ENCODE results near the gene GRN.

The GRN gene

GRCh38 chr17:44381810-44382305 lies 36.8 kb downstream of the GRN start:
- H2AK5ac ChIP-seq (ENCODE audit: low read length): no peak overlapping the region
- H2BK120ac ChIP-seq (ENCODE audit: insufficient read depth, low read length, poor library complexity): no peak overlapping the region
- H3K18ac ChIP-seq (ENCODE audit: low read length): no peak overlapping the region
- no CpG with 5 or more reads among the region's 4 CpGs for WGBS (ENCODE audit: extremely low coverage, insufficient coverage, insufficient read length)
- no peak overlapping the region for H2AFZ ChIP-seq (ENCODE audit: insufficient read depth, low read length, poor library complexity)
- peaks cover 7 to 13% of the 10 kb centered on the region in 2 experiments for H3K4me1 ChIP-seq (ENCODE audit: control insufficient read depth in 1 of 2, insufficient read depth in 2 of 2, low read length in 2 of 2)
- H4K91ac ChIP-seq (ENCODE audit: low read depth, low read length): no peak overlapping the region
- H3K79me1 ChIP-seq (ENCODE audit: low read length): peaks cover 2% of the 10 kb centered on the region
- no peak overlapping the region for H3K4me2 ChIP-seq (ENCODE audit: low read length)
- H3K27ac ChIP-seq (ENCODE audit: low read depth, low read length): no peak overlapping the region
- H3K36me3 ChIP-seq (ENCODE audit: control insufficient read depth in 1 of 2, insufficient read depth in 2 of 2, low read length in 2 of 2): no peaks in the 10 kb centered on the region
- H3K79me2 ChIP-seq (ENCODE audit: control insufficient read depth, insufficient read depth, low read length, poor library complexity): no peaks in the 10 kb centered on the region
- H3K14ac ChIP-seq (ENCODE audit: low read length): no peak overlapping the region
- no peak overlapping the region for H2BK12ac ChIP-seq (ENCODE audit: low read length)
- H3K23ac ChIP-seq (ENCODE audit: low read length): no peak overlapping the region
- no peak overlapping the region for H2BK5ac ChIP-seq (ENCODE audit: low read depth, low read length, poor library complexity)
- H3K9me3 ChIP-seq (ENCODE audit: insufficient read depth, low read depth, low read length): peaks cover 10% of the 10 kb centered on the region
- H4K12ac ChIP-seq (ENCODE audit: low read depth, low read length): no peak overlapping the region
- no peak overlapping the region for H4K8ac ChIP-seq (ENCODE audit: low read depth, low read length)
- no peak overlapping the region for H3K9ac ChIP-seq (ENCODE audit: low read length)
- no peak overlapping the region for H3K4me3 ChIP-seq (ENCODE audit: low read depth, low read length)
- no peak overlapping the region for H3K4ac ChIP-seq (ENCODE audit: low read depth, low read length)
- H3K27me3 ChIP-seq (ENCODE audit: insufficient read depth, low read length): peaks cover 22% of the 10 kb centered on the region
- DNase-seq: no peak

- H4K12ac ChIP-seq (ENCODE audit: low read depth, low read length): no peak overlapping the region
- no peak overlapping the region for H3K4me3 ChIP-seq (ENCODE audit: low read depth, low read length)
- no peak for DNase-seq
- H4K8ac ChIP-seq (ENCODE audit: low read depth, low read length): no peak overlapping the region
- H2AK5ac ChIP-seq (ENCODE audit: low read length): no peak overlapping the region
- H3K36me3 ChIP-seq (ENCODE audit: control insufficient read depth in 1 of 2, insufficient read depth in 2 of 2, low read length in 2 of 2): no peaks in the 10 kb centered on the region
- H3K9ac ChIP-seq (ENCODE audit: low read length): no peak overlapping the region
- peaks cover 22% of the 10 kb centered on the region for H3K27me3 ChIP-seq (ENCODE audit: insufficient read depth, low read length)
- H3K79me2 ChIP-seq (ENCODE audit: control insufficient read depth, insufficient read depth, low read length, poor library complexity): no peaks in the 10 kb centered on the region
- H4K91ac ChIP-seq (ENCODE audit: low read depth, low read length): no peak overlapping the region
- no peak overlapping the region for H2BK120ac ChIP-seq (ENCODE audit: insufficient read depth, low read length, poor library complexity)
- H3K27ac ChIP-seq (ENCODE audit: low read depth, low read length): no peak overlapping the region
- peaks cover 2% of the 10 kb centered on the region for H3K79me1 ChIP-seq (ENCODE audit: low read length)
- no peak overlapping the region for H2BK5ac ChIP-seq (ENCODE audit: low read depth, low read length, poor library complexity)
- no peak overlapping the region for H3K14ac ChIP-seq (ENCODE audit: low read length)
- no peak overlapping the region for H3K4me2 ChIP-seq (ENCODE audit: low read length)
- no CpG with 5 or more reads among the region's 6 CpGs for WGBS (ENCODE audit: extremely low coverage, insufficient coverage, insufficient read length)
- peaks cover 7 to 13% of the 10 kb centered on the region in 2 experiments for H3K4me1 ChIP-seq (ENCODE audit: control insufficient read depth in 1 of 2, insufficient read depth in 2 of 2, low read length in 2 of 2)
- H3K4ac ChIP-seq (ENCODE audit: low read depth, low read length): no peak overlapping the region
- H2BK12ac ChIP-seq (ENCODE audit: low read length): no peak overlapping the region
- H3K18ac ChIP-seq (ENCODE audit: low read length): no peak overlapping the region
- H3K9me3 ChIP-seq (ENCODE audit: insufficient read depth, low read depth, low read length): peaks cover 10% of the 10 kb centered on the region
- H3K23ac ChIP-seq (ENCODE audit: low read length): no peak overlapping the region
- H2AFZ ChIP-seq (ENCODE audit: insufficient read depth, low read length, poor library complexity): no peak overlapping the region
Observed at GRCh38 chr17:44382917-44383316, 37.8 kb downstream of the GRN start.

GRCh38 chr17:44383363-44383762 lies 38.3 kb downstream of the GRN start:
- H3K36me3 ChIP-seq (ENCODE audit: control insufficient read depth in 1 of 2, insufficient read depth in 2 of 2, low read length in 2 of 2): no peaks in the 10 kb centered on the region
- no peak overlapping the region for H3K9ac ChIP-seq (ENCODE audit: low read length)
- no peak overlapping the region for H4K12ac ChIP-seq (ENCODE audit: low read depth, low read length)
- no peak overlapping the region for H4K8ac ChIP-seq (ENCODE audit: low read depth, low read length)
- H2AFZ ChIP-seq (ENCODE audit: insufficient read depth, low read length, poor library complexity): no peak overlapping the region
- H3K79me2 ChIP-seq (ENCODE audit: control insufficient read depth, insufficient read depth, low read length, poor library complexity): no peaks in the 10 kb centered on the region
- H2BK12ac ChIP-seq (ENCODE audit: low read length): no peak overlapping the region
- H3K4me3 ChIP-seq (ENCODE audit: low read depth, low read length): no peak overlapping the region
- peaks cover 7 to 13% of the 10 kb centered on the region in 2 experiments for H3K4me1 ChIP-seq (ENCODE audit: control insufficient read depth in 1 of 2, insufficient read depth in 2 of 2, low read length in 2 of 2)
- no peak overlapping the region for H3K27ac ChIP-seq (ENCODE audit: low read depth, low read length)
- peaks cover 22% of the 10 kb centered on the region for H3K27me3 ChIP-seq (ENCODE audit: insufficient read depth, low read length)
- H2AK5ac ChIP-seq (ENCODE audit: low read length): no peak overlapping the region
- no peak overlapping the region for H3K14ac ChIP-seq (ENCODE audit: low read length)
- H2BK5ac ChIP-seq (ENCODE audit: low read depth, low read length, poor library complexity): no peak overlapping the region
- H3K18ac ChIP-seq (ENCODE audit: low read length): no peak overlapping the region
- no peak overlapping the region for H3K4me2 ChIP-seq (ENCODE audit: low read length)
- no peak overlapping the region for H2BK120ac ChIP-seq (ENCODE audit: insufficient read depth, low read length, poor library complexity)
- no peak overlapping the region for H3K23ac ChIP-seq (ENCODE audit: low read length)
- H3K9me3 ChIP-seq (ENCODE audit: insufficient read depth, low read depth, low read length): peaks cover 7% of the 10 kb centered on the region
- no CpG with 5 or more reads among the region's 15 CpGs for WGBS (ENCODE audit: extremely low coverage, insufficient coverage, insufficient read length)
- H4K91ac ChIP-seq (ENCODE audit: low read depth, low read length): no peak overlapping the region
- peaks cover 2% of the 10 kb centered on the region for H3K79me1 ChIP-seq (ENCODE audit: low read length)
- no peak overlapping the region for H3K4ac ChIP-seq (ENCODE audit: low read depth, low read length)
- no peak for DNase-seq

GRCh38 chr17:44383861-44384260 lies 38.8 kb downstream of the GRN start:
- peaks cover 22% of the 10 kb centered on the region for H3K27me3 ChIP-seq (ENCODE audit: insufficient read depth, low read length)
- no peak overlapping the region for H3K23ac ChIP-seq (ENCODE audit: low read length)
- H2AFZ ChIP-seq (ENCODE audit: insufficient read depth, low read length, poor library complexity): no peak overlapping the region
- no peak overlapping the region for H4K91ac ChIP-seq (ENCODE audit: low read depth, low read length)
- no peak overlapping the region for H3K4ac ChIP-seq (ENCODE audit: low read depth, low read length)
- H2BK5ac ChIP-seq (ENCODE audit: low read depth, low read length, poor library complexity): no peak overlapping the region
- no peak for DNase-seq
- peaks cover 2% of the 10 kb centered on the region for H3K79me1 ChIP-seq (ENCODE audit: low read length)
- no peak overlapping the region for H3K18ac ChIP-seq (ENCODE audit: low read length)
- H3K14ac ChIP-seq (ENCODE audit: low read length): no peak overlapping the region
- H3K4me2 ChIP-seq (ENCODE audit: low read length): no peak overlapping the region
- no peak overlapping the region for H3K4me3 ChIP-seq (ENCODE audit: low read depth, low read length)
- H4K12ac ChIP-seq (ENCODE audit: low read depth, low read length): no peak overlapping the region
- H3K9ac ChIP-seq (ENCODE audit: low read length): no peak overlapping the region
- H3K36me3 ChIP-seq (ENCODE audit: control insufficient read depth in 1 of 2, insufficient read depth in 2 of 2, low read length in 2 of 2): no peaks in the 10 kb centered on the region
- no peak overlapping the region for H2AK5ac ChIP-seq (ENCODE audit: low read length)
- H3K9me3 ChIP-seq (ENCODE audit: insufficient read depth, low read depth, low read length): peaks cover 7% of the 10 kb centered on the region
- H3K4me1 ChIP-seq (ENCODE audit: control insufficient read depth in 1 of 2, insufficient read depth in 2 of 2, low read length in 2 of 2): peaks cover 7 to 13% of the 10 kb centered on the region in 2 experiments
- no CpG with 5 or more reads among the region's 16 CpGs for WGBS (ENCODE audit: extremely low coverage, insufficient coverage, insufficient read length)
- H2BK12ac ChIP-seq (ENCODE audit: low read length): no peak overlapping the region
- H3K79me2 ChIP-seq (ENCODE audit: control insufficient read depth, insufficient read depth, low read length, poor library complexity): no peaks in the 10 kb centered on the region
- no peak overlapping the region for H3K27ac ChIP-seq (ENCODE audit: low read depth, low read length)
- no peak overlapping the region for H4K8ac ChIP-seq (ENCODE audit: low read depth, low read length)
- no peak overlapping the region for H2BK120ac ChIP-seq (ENCODE audit: insufficient read depth, low read length, poor library complexity)
